LoVo (cell line): ENCODE data around the gene PREPL.

Source experiments
- DNase-seq: peaks from one replicate; pipeline ENCODE4 v3.0.0-alpha.2; 2016; ENCODE audit warnings: low spot score

The PREPL gene

DNA sequence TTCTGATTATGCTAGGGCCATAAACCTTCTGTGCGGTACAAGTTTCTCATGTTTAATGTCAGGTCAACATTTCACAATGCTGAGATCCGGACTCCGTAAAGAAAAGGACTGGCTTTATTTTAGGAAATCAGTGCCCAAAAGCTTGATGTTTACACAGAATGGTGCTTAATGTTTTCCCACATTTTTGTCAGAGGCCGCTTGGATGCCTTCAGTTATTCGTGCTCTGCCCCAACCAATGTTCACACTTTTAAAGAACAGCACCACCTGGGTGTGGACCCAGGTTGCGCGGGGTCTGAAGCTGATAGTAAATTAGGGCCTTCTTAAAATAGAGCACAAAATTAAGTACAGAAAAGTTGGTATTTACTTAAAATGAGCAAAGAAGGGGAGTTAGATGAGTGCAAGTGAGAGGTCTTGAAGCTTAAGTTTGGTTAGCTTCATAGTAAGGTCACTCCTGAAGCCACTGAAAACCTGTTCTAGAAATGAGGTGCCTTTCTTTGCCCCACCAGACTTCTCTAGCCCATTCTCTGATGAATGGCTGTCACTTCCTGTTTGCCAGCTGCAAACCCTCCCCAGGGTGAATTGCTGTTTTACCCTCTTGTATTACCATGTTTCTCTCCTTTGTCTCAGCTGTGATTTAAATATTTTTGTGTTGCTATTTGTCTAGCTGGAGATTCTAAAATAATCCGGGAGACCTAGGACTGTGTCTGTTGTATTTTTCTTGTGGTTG, 65.5 kb downstream of the PREPL start:
- DNase-seq, result no peak

GRCh38 chr2:44295113-44295512, 66.2 kb downstream of the PREPL start:
- DNase-seq, result no peak

DNA sequence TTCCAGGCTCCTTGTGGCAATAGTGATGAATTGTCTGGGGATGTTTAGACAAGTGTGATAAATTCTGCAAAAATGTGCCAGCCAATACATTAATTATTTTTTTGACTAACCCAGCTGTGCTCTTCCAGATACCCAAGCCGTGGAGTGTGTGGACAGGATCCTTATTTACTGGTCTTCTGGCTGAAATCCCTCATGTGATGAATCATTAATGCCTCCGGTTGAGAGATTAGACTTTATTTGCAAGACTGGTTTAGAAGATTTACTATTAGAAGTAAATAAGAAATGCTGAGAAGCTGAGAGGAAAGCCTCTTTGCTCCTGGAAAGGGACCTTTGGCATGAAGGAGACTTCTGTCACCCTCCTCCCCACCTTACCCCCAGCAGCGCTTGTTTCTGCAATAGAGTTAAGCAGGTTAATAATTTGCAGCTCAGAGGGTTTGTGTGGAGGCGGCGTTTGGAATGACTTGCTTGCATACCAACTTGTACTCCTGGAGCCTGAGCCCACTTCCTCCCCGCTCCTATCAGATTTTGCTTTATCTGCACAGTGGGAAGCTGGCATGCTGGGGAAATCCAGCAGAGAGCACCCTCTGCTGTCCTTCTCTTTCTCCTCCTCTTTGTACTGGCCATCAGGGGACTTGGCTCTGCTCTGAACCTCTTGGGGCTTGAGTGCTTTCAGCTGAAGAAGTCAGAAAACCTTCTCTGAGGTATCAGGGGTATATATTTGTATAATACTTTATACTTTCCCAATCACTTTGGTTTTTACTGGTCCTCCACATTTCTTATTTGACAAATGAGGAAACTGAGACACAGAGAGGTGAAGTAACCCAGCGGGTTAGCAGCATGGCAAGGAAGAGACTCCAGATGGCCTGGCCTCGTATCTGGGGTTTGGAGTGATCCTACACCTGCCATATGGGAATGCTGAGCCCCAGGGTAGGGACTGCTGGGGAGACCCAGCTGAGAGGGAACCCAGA, 69.7 kb downstream of the PREPL start:
- DNase-seq, result peak; percentile 87

- no peak for DNase-seq
Observed at GRCh38 chr2:44290261-44290660, 71.0 kb downstream of the PREPL start.

GRCh38 chr2:44286884-44287638, 74.2 kb downstream of the PREPL start:
- no peak for DNase-seq

- no peak for DNase-seq
Observed at GRCh38 chr2:44286119-44286883, 75.0 kb downstream of the PREPL start.

DNA sequence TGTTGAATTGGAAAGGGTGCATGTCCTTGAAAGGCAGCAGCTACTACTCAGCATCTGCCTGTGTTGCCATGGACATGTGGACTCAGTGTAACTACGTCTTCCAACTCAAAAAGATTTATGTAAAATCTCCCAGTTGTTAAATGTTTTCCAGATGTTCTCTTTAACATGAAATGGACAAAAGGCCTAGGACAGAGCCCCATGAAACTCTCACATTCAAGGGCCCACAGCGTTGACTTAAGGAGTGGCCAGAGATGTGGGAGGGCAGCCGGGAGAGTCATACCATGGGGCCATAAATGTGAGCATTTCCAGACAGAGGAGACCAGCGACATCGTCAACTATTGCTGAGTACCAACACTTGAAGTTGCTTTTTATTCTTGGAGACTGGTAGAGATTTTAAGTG, 76.1 kb downstream of the PREPL start:
- no peak for DNase-seq

DNA sequence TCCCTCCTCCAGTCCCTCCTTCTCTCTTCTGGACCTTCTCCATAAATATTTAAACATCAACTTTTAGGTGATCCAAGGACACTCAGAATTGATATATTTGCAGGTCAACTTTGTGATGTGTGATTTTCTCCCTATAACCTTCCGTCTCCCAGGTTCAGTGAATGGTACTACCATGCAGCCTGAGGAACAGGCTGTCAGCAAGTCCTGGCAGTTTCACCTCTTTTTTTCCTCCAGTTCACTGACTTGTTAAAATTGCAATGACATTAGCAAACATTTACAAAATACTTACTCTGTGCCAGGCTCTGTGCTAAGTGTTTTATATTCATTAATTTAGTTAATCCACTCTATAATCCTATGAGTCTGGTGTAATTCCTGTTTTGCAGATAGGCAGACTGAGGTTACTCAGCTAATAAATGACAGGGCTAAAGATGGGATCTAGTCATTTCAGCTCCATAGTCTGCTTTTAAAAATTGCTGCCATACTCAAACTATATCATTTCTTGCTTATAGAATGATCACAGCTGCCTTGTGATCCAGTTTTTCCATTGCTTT, 78.1 kb downstream of the PREPL start:
- DNase-seq, result no peak

- no peak for DNase-seq
Observed at GRCh38 chr2:44280869-44281268, 80.4 kb downstream of the PREPL start.

- DNase-seq, result no peak
Observed at GRCh38 chr2:44277541-44277940, 83.8 kb downstream of the PREPL start.

DNA sequence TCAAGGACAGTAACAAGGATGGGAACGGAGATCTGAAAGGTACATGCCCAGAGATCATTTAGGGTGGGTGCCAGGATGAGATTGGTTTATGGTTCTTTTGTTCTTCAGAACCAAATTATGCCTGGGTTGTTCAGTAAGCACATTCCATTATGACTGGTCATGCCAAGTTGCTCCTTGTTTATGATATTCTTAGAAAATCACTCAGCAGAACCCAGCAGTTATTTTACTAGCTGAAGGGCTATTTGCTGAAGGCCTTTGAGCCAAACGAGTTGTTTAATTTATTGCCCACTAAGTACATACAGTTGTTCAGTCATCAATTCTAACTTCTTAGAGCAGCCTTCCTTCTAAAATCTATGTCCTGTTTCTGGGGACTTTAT, 85.4 kb downstream of the PREPL start:
- DNase-seq, result peak; percentile 68

DNA sequence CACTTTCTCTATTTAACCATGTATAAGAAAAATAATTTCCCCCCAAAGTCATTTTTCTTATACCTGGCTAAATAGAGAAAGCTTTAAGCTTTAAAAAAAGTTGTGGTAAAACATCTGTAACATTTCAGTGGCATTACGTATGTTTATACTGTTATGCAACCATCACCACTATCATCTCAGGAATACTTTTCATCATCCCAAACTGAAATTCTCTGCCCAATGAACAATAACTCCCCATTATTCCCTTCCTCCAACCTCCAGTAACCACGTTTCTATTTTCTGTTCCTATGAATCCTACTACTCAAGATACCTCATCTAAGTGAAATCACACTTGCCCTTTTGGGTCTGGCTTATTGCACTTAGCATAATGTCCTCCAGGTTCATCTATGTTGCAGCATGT, 87.7 kb downstream of the PREPL start:
- DNase-seq, result no peak

GRCh38 chr2:44273076-44273475, 88.2 kb downstream of the PREPL start:
- no peak for DNase-seq

DNA sequence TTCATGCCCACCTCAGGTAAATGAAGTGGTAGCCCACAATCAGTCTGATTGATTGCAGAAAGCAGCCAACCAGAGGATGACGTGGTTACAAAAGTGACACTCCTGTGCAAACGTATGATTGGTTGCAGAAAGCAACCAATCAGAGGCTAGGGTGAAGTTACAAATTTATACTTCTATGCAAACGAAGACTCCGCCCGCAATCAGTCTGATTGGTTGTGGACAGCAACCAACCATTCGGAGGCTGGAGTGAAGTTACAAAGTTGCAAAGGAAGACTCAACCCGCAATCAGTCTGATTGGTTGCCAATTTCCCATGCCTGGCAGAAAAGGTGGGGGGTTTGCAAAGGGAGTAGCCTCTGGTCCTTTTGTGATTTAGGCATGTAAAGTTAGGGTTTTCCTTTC, 90.0 kb downstream of the PREPL start:
- DNase-seq, result no peak

- no peak for DNase-seq
Observed at GRCh38 chr2:44269831-44270230, 91.5 kb downstream of the PREPL start.

DNA sequence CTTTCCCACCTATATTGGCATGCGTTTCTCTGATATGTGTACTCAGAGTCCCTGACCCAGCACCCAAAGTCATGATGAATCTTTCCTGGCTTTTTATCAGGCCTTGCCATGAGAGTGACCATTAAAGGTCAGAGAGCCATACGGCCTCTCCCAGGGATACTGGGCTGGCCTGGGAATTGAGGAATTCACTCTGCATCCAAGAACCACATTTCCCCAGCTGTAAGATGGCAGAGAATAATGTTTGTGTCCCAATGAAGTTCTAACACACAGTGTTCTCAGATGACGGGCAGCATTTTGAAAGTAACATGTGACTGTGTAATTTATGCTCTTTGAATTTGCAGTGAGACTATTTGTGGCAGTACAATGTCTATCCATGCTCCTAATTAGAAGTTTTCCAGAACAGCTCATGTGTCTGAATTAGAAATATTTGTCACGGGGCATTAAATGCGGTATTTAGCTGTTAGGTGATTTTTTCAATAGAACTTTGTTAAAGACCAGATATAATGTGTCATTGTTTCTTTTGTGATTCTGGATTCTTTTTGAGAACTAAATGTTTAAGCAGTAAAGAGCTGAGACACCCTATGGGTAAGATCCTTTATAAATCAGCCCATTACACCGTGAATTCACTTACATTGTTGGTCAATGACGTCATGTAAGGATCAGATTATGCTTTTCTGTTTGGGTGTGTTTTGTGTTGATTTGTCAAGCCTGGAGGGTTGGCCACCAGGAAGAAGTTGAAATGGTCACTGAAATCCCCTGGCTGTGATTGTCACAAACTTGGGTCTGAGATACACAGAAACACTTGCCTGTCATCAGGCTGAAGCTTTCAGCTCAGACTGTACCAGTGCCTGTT, 93.3 kb downstream of the PREPL start:
- no peak for DNase-seq
